NCI-H345 (cell line): ENCODE measurements around the gene CBFB.
"Not testable (repeated sequence)": the region's sequence is repeated elsewhere in the genome, so short reads cannot be mapped to it uniquely, and the experiment has no call there.

Experiments
- DNase-seq: peaks from one replicate; lab custom pipeline; 2025; lab: John Stamatoyannopoulos, UW

CBFB gene

GRCh38 chr16:67028696-67029253 is at the start of gene CBFB:
TSS of gene CBFB (plus strand) at chr16:67029149. CDS start at chr16:67029408, 259 bp downstream.
- peak; percentile 83 for DNase-seq

- DNase-seq: no peak
Measured at GRCh38 chr16:66983033-66983432, 45.9 kb upstream of the CBFB start.

- no peak for DNase-seq
Measured at GRCh38 chr16:66984892-66985311, 44.0 kb upstream of the CBFB start.

DNA sequence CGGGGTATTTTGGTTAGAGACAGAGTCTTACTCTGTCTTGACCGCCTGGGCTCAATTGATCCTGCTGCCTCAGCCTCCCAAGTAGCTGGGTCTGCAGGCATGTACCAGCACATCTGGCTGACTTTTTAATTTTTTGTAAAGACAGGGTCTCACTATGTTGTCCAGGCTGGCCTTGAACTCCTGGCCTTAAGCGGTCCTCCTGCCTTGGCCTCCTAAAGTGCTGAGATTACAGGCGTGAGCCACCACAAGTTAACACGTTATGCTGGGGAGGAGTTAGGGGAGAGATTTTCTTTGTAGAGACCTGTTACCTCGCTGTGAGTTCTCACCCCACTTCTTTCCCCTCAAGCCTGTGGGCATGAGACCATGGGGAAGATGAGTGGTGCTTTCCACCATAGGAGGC is 42.4 kb upstream of the CBFB start:
- DNase-seq: no peak

DNA sequence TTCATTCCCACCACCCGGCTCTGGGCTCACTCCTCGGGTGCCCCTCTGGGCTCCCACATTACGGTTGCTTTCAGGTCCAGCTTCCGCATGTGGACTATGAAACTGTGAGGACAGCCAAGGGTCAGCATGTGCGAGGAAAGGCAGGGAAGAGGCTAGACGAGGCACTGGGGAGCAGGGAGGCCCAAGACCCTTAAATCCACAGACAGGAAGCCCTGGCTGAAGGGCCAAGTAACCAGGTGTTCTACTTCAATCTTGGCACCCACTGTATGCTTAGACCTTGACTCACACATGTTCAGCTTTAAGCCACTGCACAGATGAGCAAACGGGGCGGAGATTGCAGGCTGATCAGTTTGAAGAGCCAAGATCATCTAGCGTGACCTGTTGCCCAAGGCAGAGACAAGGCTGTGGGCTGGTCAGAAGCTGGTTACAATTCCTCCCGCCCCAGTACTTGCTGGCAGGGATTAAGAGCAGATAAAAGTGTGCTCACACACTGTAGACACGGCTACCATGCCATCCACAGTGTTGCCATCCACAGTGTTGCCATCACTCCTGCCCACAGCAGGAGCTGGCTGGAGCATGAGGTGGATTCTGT is 40.7 kb upstream of the CBFB start, which contains the start of gene CES4A:
Gene CES4A (plus strand): TSS at position 393 of the 592 bp plus-strand sequence. CDS start 184 bp downstream, at position 577.
- DNase-seq: no peak

DNA sequence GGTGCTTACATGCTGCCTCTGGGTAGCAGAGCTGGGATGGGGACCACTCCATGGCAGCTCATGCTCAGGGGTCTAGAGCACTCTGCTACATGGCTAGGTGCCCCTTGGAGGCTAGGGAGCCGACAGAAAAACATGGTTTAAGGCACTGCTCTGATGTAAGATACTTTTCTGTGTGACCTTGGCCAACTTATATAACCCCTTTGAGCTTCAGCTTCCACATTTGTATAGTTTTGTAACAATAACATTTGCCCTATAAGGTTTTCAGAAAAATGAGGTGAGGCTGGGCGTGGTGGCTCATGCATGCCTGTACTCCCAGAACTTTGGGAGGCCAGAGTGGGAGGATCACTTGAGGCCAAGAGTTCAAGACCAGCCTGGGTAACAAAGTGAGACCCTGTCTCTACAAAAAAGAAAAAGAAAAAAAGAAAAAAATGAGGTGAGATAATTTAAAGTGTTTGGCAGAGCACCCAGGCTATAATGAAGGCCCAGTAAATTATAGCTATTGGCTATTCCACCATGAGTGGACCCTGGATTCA is 37.3 kb upstream of the CBFB start:
- DNase-seq: no peak

- DNase-seq: not testable (repeated sequence)
Measured at GRCh38 chr16:66993558-66993957, 35.4 kb upstream of the CBFB start.

GRCh38 chr16:66996324-66996982 is 32.5 kb upstream of the CBFB start:
- no peak for DNase-seq

DNA sequence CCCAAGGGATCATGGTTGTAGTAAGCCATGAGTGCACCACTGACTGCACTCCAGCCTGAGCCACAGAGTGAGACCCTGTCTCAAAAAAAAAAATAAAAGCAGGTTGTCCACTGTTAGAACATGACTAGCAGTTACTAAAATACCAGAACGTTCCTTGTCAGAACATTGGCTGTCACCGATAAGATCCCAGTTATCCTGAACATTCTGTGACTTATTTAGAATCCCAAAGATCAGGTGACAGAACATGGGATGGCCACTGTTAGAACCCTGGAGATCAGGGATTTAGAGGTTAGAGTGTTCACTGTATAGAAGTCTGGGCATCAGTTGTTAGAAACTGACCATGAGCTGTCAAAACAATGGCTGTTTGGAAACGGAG is 32.0 kb upstream of the CBFB start:
- DNase-seq: no peak

- DNase-seq: peak; percentile 78
Measured at GRCh38 chr16:67000384-67001351, 28.3 kb upstream of the CBFB start.

DNA sequence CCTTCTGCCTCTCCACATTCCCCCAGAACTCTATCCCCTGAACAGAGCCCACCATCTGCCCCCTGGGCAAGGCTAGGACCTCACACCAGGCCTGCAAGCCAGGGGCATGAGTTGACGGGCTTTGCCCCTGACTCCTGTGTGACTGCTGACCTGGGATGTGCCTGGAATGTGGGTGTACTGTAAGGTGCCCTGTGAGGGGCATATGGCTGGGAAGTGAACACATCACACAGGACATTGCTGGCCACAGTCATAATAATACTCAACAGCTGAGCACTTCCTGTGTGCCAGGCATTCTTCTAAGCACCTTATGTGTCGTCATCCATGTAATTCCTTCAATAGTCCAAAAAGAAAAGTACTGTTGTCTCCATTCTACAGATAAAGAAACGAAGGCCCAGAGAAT is 27.2 kb upstream of the CBFB start:
- DNase-seq: no peak

GRCh38 chr16:67006930-67007658 is 21.9 kb upstream of the CBFB start:
- no peak for DNase-seq

DNA sequence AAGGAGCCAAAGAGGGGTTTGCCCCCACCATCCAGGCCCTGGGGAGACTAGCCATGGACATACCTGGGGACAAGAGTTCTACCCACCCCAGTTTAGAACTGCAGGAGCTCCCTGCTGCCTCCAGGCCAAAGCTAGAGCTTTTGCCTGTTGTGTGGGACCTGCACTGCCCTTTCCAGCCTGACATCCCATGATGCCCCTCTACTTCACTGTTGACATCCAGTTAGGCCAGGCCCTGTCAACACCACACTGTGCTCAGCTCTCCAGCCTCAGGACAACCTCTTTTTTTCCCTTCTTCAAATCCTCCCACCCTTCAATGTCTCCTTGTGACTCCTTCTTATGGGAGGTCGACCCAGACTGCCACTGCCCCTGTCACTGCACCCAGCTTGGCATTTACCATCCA is 19.8 kb upstream of the CBFB start:
- DNase-seq: no peak

DNA sequence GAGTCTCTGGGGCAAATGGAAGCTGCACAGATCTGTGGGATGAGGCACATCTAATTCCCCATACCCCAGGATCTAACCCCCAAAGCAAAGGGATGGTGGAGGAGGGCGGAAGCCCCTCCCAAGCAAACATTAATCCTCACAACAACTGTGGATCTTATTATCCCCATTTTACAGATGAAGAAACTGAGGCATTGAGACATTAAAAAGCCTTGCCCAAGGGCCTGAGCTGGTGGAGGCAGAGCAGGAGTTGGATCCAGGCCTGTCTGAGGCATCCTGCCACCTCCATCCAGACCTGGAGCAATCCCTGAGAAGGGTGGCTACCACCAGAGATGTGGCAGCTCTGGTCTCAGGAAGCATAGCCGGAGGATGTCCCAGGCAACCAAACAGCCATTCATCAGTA is 17.7 kb upstream of the CBFB start:
- DNase-seq: no peak

GRCh38 chr16:67013233-67013822 is 15.6 kb upstream of the CBFB start:
- no peak for DNase-seq

DNA sequence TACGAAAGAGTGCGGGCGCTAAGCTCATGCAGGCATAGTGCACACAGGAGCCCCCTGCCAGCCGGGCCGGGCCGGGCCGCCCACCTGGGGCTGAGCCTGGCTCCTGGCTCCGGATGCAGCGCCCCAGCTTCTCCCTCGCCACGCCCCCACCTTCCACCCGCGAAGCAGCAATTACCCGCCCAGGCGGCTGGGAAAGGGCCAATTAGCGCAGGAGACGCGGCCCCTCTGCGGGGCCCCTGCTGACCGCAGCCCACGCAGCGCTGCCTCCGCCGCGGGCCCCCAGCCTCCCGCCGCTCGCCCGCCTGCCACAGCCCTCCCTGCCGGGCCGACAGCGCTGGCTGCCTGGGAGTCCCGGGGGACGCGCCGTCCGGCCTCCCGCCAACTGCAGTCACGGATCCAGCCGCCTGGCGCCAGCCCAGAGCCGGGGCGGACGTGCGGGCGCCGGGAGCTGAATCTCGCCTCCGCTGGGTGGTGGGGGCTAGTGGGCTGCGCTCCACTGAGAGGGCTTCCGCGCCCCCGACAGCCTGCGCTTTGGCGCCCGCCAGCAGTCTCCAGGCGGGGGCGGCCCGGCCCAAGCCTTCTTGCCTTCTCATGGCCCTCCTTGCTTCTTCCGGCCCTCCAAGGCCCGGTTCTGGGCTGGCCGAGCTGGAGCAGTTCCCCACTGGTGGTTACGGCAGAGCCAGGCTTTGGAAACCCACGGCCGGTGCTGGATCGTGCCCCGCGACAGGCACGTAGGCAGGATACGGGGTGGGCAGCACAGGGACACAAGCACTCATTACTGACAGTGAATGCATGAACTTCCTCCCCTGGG is 14.9 kb upstream of the CBFB start:
- peak; percentile 52 for DNase-seq

GRCh38 chr16:67014634-67015312 is 14.2 kb upstream of the CBFB start:
- no peak for DNase-seq

DNA sequence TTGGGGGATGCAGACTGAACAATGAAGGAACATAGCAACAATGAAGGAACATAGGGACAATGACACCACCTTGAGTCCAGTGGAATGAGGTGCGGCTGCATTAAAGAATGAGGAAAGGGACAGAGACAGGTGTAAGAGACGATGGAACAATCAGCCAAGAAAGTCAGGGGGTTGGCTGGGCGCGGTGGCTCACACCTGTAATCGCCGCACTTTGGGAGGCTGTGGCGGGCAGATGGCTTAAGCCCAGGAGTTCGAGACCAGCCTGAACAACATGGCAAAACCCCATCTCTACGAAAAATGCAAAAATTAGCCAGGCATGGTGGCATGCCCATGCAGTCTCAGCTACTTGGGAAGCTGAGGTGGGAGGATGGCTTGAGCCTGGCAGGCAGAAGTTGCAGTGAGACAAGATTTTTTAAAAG is 13.6 kb upstream of the CBFB start:
- DNase-seq: no peak

- no peak for DNase-seq
Measured at GRCh38 chr16:67016143-67016542, 12.8 kb upstream of the CBFB start.
